Measurements from ENCODE around the gene CYP4F12.
"Not testable (repeated sequence)": the region's sequence is repeated elsewhere in the genome, so short reads cannot be mapped to it uniquely, and the experiment has no call there.

CYP4F12 gene

GRCh38 chr19:15641901-15642491, 30.9 kb upstream of the CYP4F12 start:
- TF ChIP-seq CTCF (IDR thresholded peaks at IDR 0.05; ENCODE audit: low read depth, low read length): no peak

GRCh38 chr19:15642807-15643206, 30.1 kb upstream of the CYP4F12 start:
- TF ChIP-seq CTCF (IDR thresholded peaks at IDR 0.05; ENCODE audit: low read depth, low read length): no peak
- no peak for DNase-seq (ENCODE audit: extremely low read depth, low read depth)

More at GRCh38 chr19:15641901-15642491, 30.9 kb upstream of the CYP4F12 start:
- no peak for DNase-seq (ENCODE audit: extremely low read depth, low read depth)

GRCh38 chr19:15643387-15643786, 29.5 kb upstream of the CYP4F12 start:
- no peak for TF ChIP-seq CTCF (IDR thresholded peaks at IDR 0.05; ENCODE audit: low read depth, low read length)
- DNase-seq (ENCODE audit: extremely low read depth, low read depth): no peak

GRCh38 chr19:15644066-15644741, 28.7 kb upstream of the CYP4F12 start:
- DNase-seq (ENCODE audit: extremely low read depth, low read depth): no peak
- TF ChIP-seq CTCF (IDR thresholded peaks at IDR 0.05; ENCODE audit: low read depth, low read length): no peak

GRCh38 chr19:15644816-15645215, 28.1 kb upstream of the CYP4F12 start:
- TF ChIP-seq CTCF (IDR thresholded peaks at IDR 0.05; ENCODE audit: low read depth, low read length): no peak
- DNase-seq (ENCODE audit: extremely low read depth, low read depth): no peak

GRCh38 chr19:15649526-15649925, 23.4 kb upstream of the CYP4F12 start:
- TF ChIP-seq CTCF (IDR thresholded peaks at IDR 0.05; ENCODE audit: low read depth, low read length): no peak
- DNase-seq (ENCODE audit: extremely low read depth, low read depth): no peak

- not testable (repeated sequence) for DNase-seq (ENCODE audit: extremely low read depth, low read depth)
Observed at GRCh38 chr19:15650123-15650522, 22.8 kb upstream of the CYP4F12 start.

- no peak for TF ChIP-seq CTCF (IDR thresholded peaks at IDR 0.05; ENCODE audit: low read depth, low read length)
- DNase-seq (ENCODE audit: extremely low read depth, low read depth): no peak
Observed at GRCh38 chr19:15651791-15652190, 21.1 kb upstream of the CYP4F12 start.
